Keratinocyte (primary cell): ENCODE data around the gene METAP1D. TPM values are rescaled to one million over a fixed set of nuclear protein-coding genes. Genes with fewer than 3 reads are reported as not detected.
A peak's percentile ranks its signal among the peaks of the same experiment; 100 is the strongest.

Experiments used
- DNase-seq: peaks from one replicate; pipeline ENCODE4 v3.0.0-alpha.2; 2011; ENCODE audit warnings: low read depth, missing footprints, low spot score
- FAIRE-seq: peaks from 2 replicates; lab custom pipeline; 2011; peaks lifted over from hg19 to GRCh38; lab: Jason Lieb, UNC
- H2AFZ ChIP-seq: 2 replicates; pipeline ENCODE4 v1.6.0; 2012; ENCODE audit warnings: low read length, control low read depth, inconsistent platforms; ENCODE audit not compliant: control insufficient read depth
- H3K27ac ChIP-seq: 2 replicates; pipeline ENCODE4 v1.5.1; 2011; ENCODE audit warnings: low read length; ENCODE audit not compliant: control insufficient read depth, insufficient read depth
- H3K27me3 ChIP-seq: 3 replicates; pipeline ENCODE4 v1.6.0; 2011; ENCODE audit warnings: low read length; ENCODE audit not compliant: control insufficient read depth, insufficient read depth; ENCODE audit errors: extremely low read depth
- H3K36me3 ChIP-seq, 2 experiments: 2 replicates in 1 of 2; 3 replicates in 1 of 2; pipeline ENCODE4 v1.5.1; 2011; ENCODE audit warnings: low read length in 2 of 2, mild to moderate bottlenecking in 1 of 2; ENCODE audit not compliant: control insufficient read depth in 2 of 2, insufficient read depth in 2 of 2; ENCODE audit errors: extremely low read depth in 1 of 2
- H3K4me1 ChIP-seq: 3 replicates; pipeline ENCODE4 v1.5.1; 2011; ENCODE audit warnings: low read length; ENCODE audit not compliant: control insufficient read depth, insufficient read depth; ENCODE audit errors: extremely low read depth
- H3K4me2 ChIP-seq: 3 replicates; pipeline ENCODE4 v1.6.0; 2011; ENCODE audit warnings: low read depth, low read length; ENCODE audit not compliant: control insufficient read depth, insufficient read depth; ENCODE audit errors: extremely low read depth
- H3K4me3 ChIP-seq, 3 experiments: fragments of 200-600 bp in 1 of 3; sonication (generic) in 1 of 3; 2 replicates in 2 of 3; 3 replicates in 1 of 3; pipeline ENCODE4 v1.5.1; 2011 to 2016; ENCODE audit warnings: low read length in 3 of 3, mild to moderate bottlenecking in 3 of 3, control low read depth in 2 of 3, inconsistent platforms in 1 of 3, low read depth in 1 of 3, mixed read lengths in 1 of 3, mixed run types in 1 of 3, moderate library complexity in 1 of 3; ENCODE audit not compliant: control insufficient read depth in 2 of 3, insufficient read depth in 2 of 3; ENCODE audit errors: extremely low read depth in 1 of 3
- H3K79me2 ChIP-seq: 2 replicates; pipeline ENCODE4 v1.6.0; 2012; ENCODE audit warnings: low read length; ENCODE audit not compliant: control insufficient read depth, insufficient read depth
- H3K9ac ChIP-seq: 3 replicates; pipeline ENCODE4 v1.6.0; 2011; ENCODE audit warnings: low read length; ENCODE audit not compliant: control insufficient read depth, insufficient read depth; ENCODE audit errors: extremely low read depth
- H3K9me1 ChIP-seq: 3 replicates; pipeline ENCODE4 v1.6.0; 2011; ENCODE audit warnings: low read length; ENCODE audit not compliant: control insufficient read depth, insufficient read depth; ENCODE audit errors: extremely low read depth
- H3K9me3 ChIP-seq: 2 replicates; pipeline ENCODE4 v1.5.1; 2012; ENCODE audit warnings: low read depth, low read length; ENCODE audit not compliant: control insufficient read depth
- H4K20me1 ChIP-seq: 3 replicates; pipeline ENCODE4 v1.6.0; 2011; ENCODE audit warnings: low read length; ENCODE audit not compliant: control insufficient read depth, insufficient read depth; ENCODE audit errors: extremely low read depth
- CTCF ChIP-seq, 3 experiments: IDR thresholded peaks in 1 of 3; conservative IDR thresholded peaks in 1 of 3; optimal IDR thresholded peaks in 1 of 3; 2 replicates in 2 of 3; 3 replicates in 1 of 3; pipeline versions ENCODE3 to v1.5.1; 2011; ENCODE audit warnings: low read length in 3 of 3, mild to moderate bottlenecking in 3 of 3, moderate library complexity in 2 of 3, control low read depth in 1 of 3, inconsistent platforms in 1 of 3; ENCODE audit not compliant: insufficient read depth in 2 of 3; ENCODE audit errors: extremely low read depth in 1 of 3
- EZH2 ChIP-seq: IDR thresholded peaks from one replicate; pipeline ENCODE4 v1.6.1; 2012; ENCODE audit warnings: inconsistent platforms, mild to moderate bottlenecking, low read length, moderate library complexity
- dilution Hi-C: fragments of 300-500 bp; cut with MboI; formaldehyde crosslinking; loops from one replicate; pipeline ENCODE4 v1.7.0; 2020; ENCODE audit warnings: low sequenced_read_pairs; ENCODE audit not compliant: extremely low pct_ligation_motif_present
- polyA plus RNA-seq, 5 experiments: library from polyadenylated mRNA; depleted of rRNA in 3 of 5; stranded (reverse) in 3 of 5; stranded (forward) in 1 of 5; unstranded in 1 of 5; fragments of >200 nt; gene quantifications; 1 replicate in 1 of 5; 2 replicates in 3 of 5; 3 replicates in 1 of 5; pipeline versions ENCODE4 v1.2.1 to v1.2.3, GENCODE V29; 2011 to 2012; ENCODE audit warnings: missing spikeins in 2 of 5, low read depth in 1 of 5, low replicate concordance in 1 of 5

METAP1D gene
- polyA plus RNA-seq, 1 donor (not counting 4 experiments of a cell fraction or from before 2014, with no cell fraction given) = 5.1 TPM

- Histone ChIP-seq H3K79me2 (no peaks in the 10 kb centered on the region), H3K4me3 (peak overlapping the region; percentile 46 to 85 (median 73)), H3K27me3 (no peaks in the 10 kb centered on the region), H4K20me1 (no peaks in the 10 kb centered on the region), H3K9me1 (no peaks in the 10 kb centered on the region), H3K4me2 (peak overlapping the region; percentile 92), H3K4me1 (peaks cover 24% of the 10 kb centered on the region), H3K27ac (peak overlapping the region; percentile 90), H3K9me3 (no peaks in the 10 kb centered on the region), H3K9ac (peak overlapping the region; percentile 92), H3K36me3 (no peaks in the 10 kb centered on the region), H2AFZ (peak overlapping the region; percentile 97)
- dilution Hi-C loops = no loop called here
- FAIRE-seq (no peak), DNase-seq (no peak)
- TF ChIP-seq CTCF (optimal IDR thresholded peaks at IDR 0.05 in 1 of 3, IDR thresholded peaks at IDR 0.05 in 1 of 3, conservative IDR thresholded peaks at IDR 0.05 in 1 of 3; ENCODE audit: extremely low read depth in 1 of 3, insufficient read depth in 2 of 3, low read length in 3 of 3) (no peak), EZH2 (no peak)
These were observed 1.1 kb downstream of the METAP1D start for GRCh38 chr2:172000696-172001361.

DNA sequence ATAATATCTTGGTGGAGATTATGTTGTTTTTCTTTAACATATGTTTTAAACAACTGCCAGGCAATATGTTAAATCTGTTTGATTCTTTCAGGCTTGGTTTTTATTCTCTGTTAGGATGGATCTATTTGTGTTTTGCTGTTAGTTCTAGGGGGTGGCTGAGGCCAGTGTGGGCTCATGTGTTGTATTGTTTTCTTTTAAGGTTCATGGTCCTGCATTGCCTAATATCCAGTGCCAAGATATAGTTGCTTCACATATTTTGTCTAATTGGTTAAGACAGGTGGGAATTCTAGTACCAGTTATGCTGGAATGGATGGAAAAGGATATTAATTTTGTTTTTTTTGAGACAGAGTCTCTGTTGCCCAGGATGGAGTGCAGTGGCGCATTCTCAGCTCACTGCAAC, 7.6 kb downstream of the METAP1D start:
- Histone ChIP-seq H3K4me1 (peaks cover 15% of the 10 kb centered on the region), H3K79me2 (no peaks in the 10 kb centered on the region), H2AFZ (no peak overlapping the region), H3K27me3 (no peaks in the 10 kb centered on the region), H3K9ac (no peak overlapping the region), H3K27ac (no peak overlapping the region), H3K9me1 (no peaks in the 10 kb centered on the region), H3K36me3 (no peaks in the 10 kb centered on the region), H3K4me2 (no peak overlapping the region), H3K9me3 (no peaks in the 10 kb centered on the region), H3K4me3 (no peak overlapping the region), H4K20me1 (no peaks in the 10 kb centered on the region)
- no peak for TF ChIP-seq CTCF (optimal IDR thresholded peaks at IDR 0.05 in 1 of 3, IDR thresholded peaks at IDR 0.05 in 1 of 3, conservative IDR thresholded peaks at IDR 0.05 in 1 of 3; ENCODE audit: extremely low read depth in 1 of 3, insufficient read depth in 2 of 3, low read length in 3 of 3)
- TF ChIP-seq EZH2 = no peak
- FAIRE-seq = no peak
- DNase-seq = no peak
- dilution Hi-C loops = no loop called here
